ENCODE measurements around the gene H3-3A.

H3-3A gene

GRCh38 chr1:226072347-226072746 lies 9.8 kb downstream of the H3-3A start:
- Histone ChIP-seq H3K27ac (no peak overlapping the region), H3K36me3 (replicated peaks) (peaks cover 32% of the 10 kb centered on the region), H3K27me3 (replicated peaks) (no peaks in the 10 kb centered on the region), H3K4me3 (ENCODE audit: low read depth, low read length) (no peak overlapping the region)
- TF ChIP-seq, protein P1, sequence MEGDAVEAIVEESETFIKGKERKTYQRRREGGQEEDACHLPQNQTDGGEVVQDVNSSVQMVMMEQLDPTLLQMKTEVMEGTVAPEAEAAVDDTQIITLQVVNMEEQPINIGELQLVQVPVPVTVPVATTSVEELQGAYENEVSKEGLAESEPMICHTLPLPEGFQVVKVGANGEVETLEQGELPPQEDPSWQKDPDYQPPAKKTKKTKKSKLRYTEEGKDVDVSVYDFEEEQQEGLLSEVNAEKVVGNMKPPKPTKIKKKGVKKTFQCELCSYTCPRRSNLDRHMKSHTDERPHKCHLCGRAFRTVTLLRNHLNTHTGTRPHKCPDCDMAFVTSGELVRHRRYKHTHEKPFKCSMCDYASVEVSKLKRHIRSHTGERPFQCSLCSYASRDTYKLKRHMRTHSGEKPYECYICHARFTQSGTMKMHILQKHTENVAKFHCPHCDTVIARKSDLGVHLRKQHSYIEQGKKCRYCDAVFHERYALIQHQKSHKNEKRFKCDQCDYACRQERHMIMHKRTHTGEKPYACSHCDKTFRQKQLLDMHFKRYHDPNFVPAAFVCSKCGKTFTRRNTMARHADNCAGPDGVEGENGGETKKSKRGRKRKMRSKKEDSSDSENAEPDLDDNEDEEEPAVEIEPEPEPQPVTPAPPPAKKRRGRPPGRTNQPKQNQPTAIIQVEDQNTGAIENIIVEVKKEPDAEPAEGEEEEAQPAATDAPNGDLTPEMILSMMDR (IDR thresholded peaks at IDR 0.05; ENCODE audit: low read depth, low read length, missing control alignments), result no peak
- in situ Hi-C loops (cut with HindIII; ENCODE audit: low pct_ligation_motif_present, low sequenced_read_pairs), result no loop called here
- no peak for DNase-seq

DNA sequence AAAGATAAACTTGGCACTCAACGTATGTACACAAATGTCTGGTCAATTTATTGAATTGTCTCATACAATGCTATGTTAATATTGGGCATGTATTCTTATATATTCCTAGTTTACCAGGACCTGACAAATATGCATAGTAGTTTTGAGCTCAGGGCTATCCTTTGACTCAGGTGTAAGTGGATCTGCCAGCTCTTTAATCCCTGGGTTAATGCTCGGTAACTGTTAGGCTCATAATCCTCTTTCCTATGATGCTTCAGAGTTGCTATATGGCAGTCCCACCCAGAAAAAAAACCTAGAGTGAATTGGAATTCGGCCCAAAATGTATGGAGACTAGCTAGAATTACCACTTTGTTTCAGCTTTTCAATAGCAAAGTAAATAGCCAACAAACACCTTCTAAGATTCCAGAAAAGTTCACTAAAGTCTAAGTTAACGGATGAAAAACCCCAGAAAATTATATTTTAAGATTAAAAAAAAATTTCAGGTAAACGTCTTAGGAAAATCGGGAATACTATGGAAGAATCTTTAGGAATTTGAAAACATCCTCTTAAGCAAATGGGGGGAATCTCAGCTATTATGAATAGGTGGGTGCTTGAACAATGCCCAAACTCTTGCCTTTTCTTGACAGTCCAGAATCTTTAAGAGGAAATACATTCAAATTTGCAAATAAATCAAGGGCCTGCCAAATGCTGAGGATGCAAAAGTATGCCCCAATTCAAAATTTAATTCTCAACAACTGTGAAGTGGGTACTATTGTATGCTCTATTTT lies 10.9 kb downstream of the H3-3A start:
- TF ChIP-seq, protein P1 (IDR thresholded peaks at IDR 0.05; ENCODE audit: low read depth, low read length, missing control alignments), result no peak
- H3K4me3 ChIP-seq (ENCODE audit: low read depth, low read length), result no peak overlapping the region
- in situ Hi-C loops (cut with HindIII; ENCODE audit: low pct_ligation_motif_present, low sequenced_read_pairs), result no loop called here
- DNase-seq, result no peak
- H3K27ac ChIP-seq, result no peak overlapping the region
- peaks cover 31% of the 10 kb centered on the region for H3K36me3 ChIP-seq (replicated peaks)
- no peaks in the 10 kb centered on the region for H3K27me3 ChIP-seq (replicated peaks)

DNA sequence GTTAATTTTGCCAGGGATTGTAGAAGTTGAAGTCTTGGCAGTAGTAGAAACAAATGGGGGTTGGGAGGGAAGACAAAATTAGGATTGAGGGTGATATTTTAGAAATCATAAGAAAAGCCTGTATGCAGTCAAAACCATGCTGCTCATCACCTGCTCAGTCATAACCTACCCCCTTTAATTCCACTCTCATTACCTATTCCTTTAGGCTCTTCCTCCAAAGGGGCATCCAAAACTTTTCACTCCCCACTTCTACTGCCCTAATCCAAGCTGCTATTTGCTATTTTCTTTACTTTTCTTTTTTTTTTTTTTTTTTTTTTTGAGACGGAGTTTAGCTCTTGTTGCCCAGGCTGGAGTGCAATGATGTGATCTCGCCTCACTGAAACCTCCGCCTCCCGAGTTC lies 11.5 kb downstream of the H3-3A start:
- no peak for DNase-seq
- no peak overlapping the region for H3K27ac ChIP-seq
- no peak overlapping the region for H3K4me3 ChIP-seq (ENCODE audit: low read depth, low read length)
- H3K36me3 ChIP-seq (replicated peaks), result peaks cover 31% of the 10 kb centered on the region
- TF ChIP-seq, protein P1 (IDR thresholded peaks at IDR 0.05; ENCODE audit: low read depth, low read length, missing control alignments), result no peak
- in situ Hi-C loops (cut with HindIII; ENCODE audit: low pct_ligation_motif_present, low sequenced_read_pairs), result no loop called here
- H3K27me3 ChIP-seq (replicated peaks), result no peaks in the 10 kb centered on the region

GRCh38 chr1:226076378-226076777 lies 13.9 kb downstream of the H3-3A start:
- in situ Hi-C loops (cut with HindIII; ENCODE audit: low pct_ligation_motif_present, low sequenced_read_pairs), result no loop called here
- peaks cover 13% of the 10 kb centered on the region for H3K36me3 ChIP-seq (replicated peaks)
- no peak overlapping the region for H3K4me3 ChIP-seq (ENCODE audit: low read depth, low read length)

DNA sequence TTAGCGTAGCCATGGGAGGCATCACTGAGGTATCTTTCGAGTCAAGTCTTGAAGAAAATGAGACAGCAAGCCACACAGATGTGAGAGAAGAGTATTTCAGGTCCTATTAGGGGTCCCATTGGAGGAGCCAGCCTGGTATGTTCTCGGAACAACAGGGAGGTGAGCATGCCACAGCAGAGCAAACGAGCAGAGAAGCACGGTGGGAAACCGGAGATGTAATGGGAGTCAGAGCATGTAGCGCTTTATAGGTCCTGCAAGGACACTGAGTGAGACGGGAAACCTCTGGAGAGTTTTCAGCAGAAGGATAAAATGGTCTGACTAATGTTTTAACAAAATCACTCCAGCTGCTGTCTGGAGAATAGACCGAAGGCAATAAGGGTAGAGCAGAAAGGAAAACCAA lies 15.9 kb downstream of the H3-3A start:
- in situ Hi-C loops (cut with HindIII; ENCODE audit: low pct_ligation_motif_present, low sequenced_read_pairs), result no loop called here

More at GRCh38 chr1:226076378-226076777, 13.9 kb downstream of the H3-3A start:
- DNase-seq, result no peak
- H3K27me3 ChIP-seq (replicated peaks), result no peaks in the 10 kb centered on the region
- no peak overlapping the region for H3K27ac ChIP-seq
- TF ChIP-seq, protein P1 (IDR thresholded peaks at IDR 0.05; ENCODE audit: low read depth, low read length, missing control alignments), result no peak

More for the DNA sequence above, 15.9 kb downstream of the H3-3A start:
- no peaks in the 10 kb centered on the region for H3K27me3 ChIP-seq (replicated peaks)
- H3K27ac ChIP-seq, result no peak overlapping the region
- H3K4me3 ChIP-seq (ENCODE audit: low read depth, low read length), result no peak overlapping the region
- H3K36me3 ChIP-seq (replicated peaks), result no peaks in the 10 kb centered on the region
- no peak for DNase-seq
- TF ChIP-seq, protein P1 (IDR thresholded peaks at IDR 0.05; ENCODE audit: low read depth, low read length, missing control alignments), result no peak
